OCI-LY1 (cell line): ENCODE data around the gene DCK.
"Not testable (repeated sequence)": the region's sequence is repeated elsewhere in the genome, so short reads cannot be mapped to it uniquely, and the experiment has no call there.

Source experiments
- H2AFZ ChIP-seq: fragments of 200-600 bp; sonication (generic), shearing (Covaris generic); 2 replicates; pipeline ENCODE4 v1.6.0; 2014; ENCODE audit warnings: antibody characterized with exemption, mild to moderate bottlenecking, low read length
- H3F3A ChIP-seq: fragments of 200-600 bp; sonication (generic), shearing (Covaris generic); 2 replicates; pipeline ENCODE4 v1.6.0; 2014; ENCODE audit warnings: mild to moderate bottlenecking, antibody characterized with exemption, low read length, moderate library complexity; ENCODE audit not compliant: insufficient read depth
- H3K27ac ChIP-seq: fragments of 200-600 bp; sonication (generic); 2 replicates; pipeline ENCODE4 v1.5.1; 2014; ENCODE audit warnings: low read length, mixed run types, mild to moderate bottlenecking, low read depth; ENCODE audit not compliant: poor library complexity, severe bottlenecking
- H3K27me3 ChIP-seq: fragments of 200-600 bp; sonication (generic); 2 replicates; pipeline ENCODE4 v1.6.0; 2014; ENCODE audit warnings: antibody characterized with exemption, mild to moderate bottlenecking, low read length, moderate library complexity; ENCODE audit not compliant: insufficient read depth
- H3K36me3 ChIP-seq: fragments of 200-600 bp; sonication (generic); 2 replicates; pipeline ENCODE4 v1.6.1; 2014; ENCODE audit warnings: mild to moderate bottlenecking, antibody characterized with exemption, low read length, moderate library complexity, mixed read lengths; ENCODE audit not compliant: insufficient read depth
- H3K4me1 ChIP-seq: fragments of 200-600 bp; sonication (generic); 2 replicates; pipeline ENCODE4 v1.5.1; 2014; ENCODE audit warnings: mild to moderate bottlenecking, low read length, moderate library complexity; ENCODE audit not compliant: insufficient read depth, severe bottlenecking
- H3K4me2 ChIP-seq: fragments of 200-600 bp; sonication (generic), shearing (Covaris generic); 2 replicates; pipeline ENCODE4 v1.6.1; 2014; ENCODE audit warnings: low read length
- H3K4me3 ChIP-seq: fragments of 200-600 bp; sonication (generic); 2 replicates; pipeline ENCODE4 v1.5.1; 2014; ENCODE audit warnings: low read length, low read depth, mild to moderate bottlenecking, mixed read lengths; ENCODE audit not compliant: poor library complexity, severe bottlenecking
- H3K79me2 ChIP-seq: fragments of 200-600 bp; shearing (Covaris generic); 2 replicates; pipeline ENCODE4 v1.6.1; 2016; ENCODE audit warnings: mixed run types, low read length, mixed read lengths; ENCODE audit not compliant: insufficient read depth
- H3K9ac ChIP-seq: fragments of 200-600 bp; sonication (generic), shearing (Covaris generic); 2 replicates; pipeline ENCODE4 v1.6.1; 2014; ENCODE audit warnings: mild to moderate bottlenecking, low read length, mixed read lengths
- H3K9me2 ChIP-seq: fragments of 200-600 bp; sonication (generic), shearing (Covaris generic); 2 replicates; pipeline ENCODE4 v1.6.1; 2014; ENCODE audit warnings: low read depth, mild to moderate bottlenecking, low read length, mixed read lengths
- H3K9me3 ChIP-seq: fragments of 200-600 bp; shearing (Covaris generic); 2 replicates; pipeline ENCODE4 v1.6.1; 2014; ENCODE audit warnings: low read length, mixed read lengths
- H4K20me1 ChIP-seq: fragments of 200-600 bp; sonication (generic), shearing (Covaris generic); 2 replicates; pipeline ENCODE4 v1.6.0; 2016; ENCODE audit warnings: mild to moderate bottlenecking, low read length; ENCODE audit not compliant: insufficient read depth
- EZH2 ChIP-seq: fragments of 200-600 bp; sonication (generic), shearing (Covaris generic); IDR thresholded peaks from 2 replicates; pipeline ENCODE4 v1.8.0; 2017; ENCODE audit warnings: borderline replicate concordance, mixed run types, mild to moderate bottlenecking, antibody characterized with exemption, low read length, moderate library complexity, mixed read lengths
- TF ChIP-seq, protein P1 (sequence below): fragments of 200-600 bp; sonication (generic), shearing (Covaris generic); IDR thresholded peaks from 2 replicates; pipeline ENCODE4 v1.5.1; 2017; ENCODE audit warnings: mild to moderate bottlenecking, antibody characterized with exemption, low read length, moderate library complexity, mixed read lengths

Gene DCK

DNA sequence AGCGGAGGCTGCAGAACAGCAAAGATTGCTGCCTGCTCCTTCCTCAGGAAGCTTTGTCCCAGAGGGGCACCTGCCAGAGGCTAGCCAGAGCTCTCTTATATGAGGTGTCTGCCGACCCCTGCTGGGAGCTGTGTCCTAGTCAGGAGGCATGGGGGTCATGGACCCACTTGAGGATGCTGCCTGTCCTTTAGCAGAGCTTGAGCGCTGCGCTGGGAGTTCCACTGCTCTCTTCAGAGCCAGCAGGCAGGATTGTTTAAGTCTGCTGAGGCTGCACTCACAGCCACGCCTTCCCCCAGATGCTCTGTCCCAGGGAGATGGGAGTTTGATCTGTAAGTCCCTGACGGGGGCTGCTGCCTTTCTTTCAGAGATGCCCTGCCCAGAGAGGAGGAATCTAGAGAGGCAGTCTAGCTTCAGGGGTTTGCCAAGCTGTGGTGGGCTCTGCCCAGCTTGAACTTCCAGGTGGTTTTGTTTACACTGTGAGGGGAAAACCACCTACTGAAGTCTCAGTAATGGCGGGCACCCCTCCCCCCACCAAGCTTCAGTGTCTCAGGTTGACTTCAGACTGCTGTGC, 10.9 kb downstream of the DCK start:
- H3K9me2 ChIP-seq, result no peaks in the 10 kb centered on the region
- peaks cover 66% of the 10 kb centered on the region for H3K36me3 ChIP-seq
- no peaks in the 10 kb centered on the region for H3K9me3 ChIP-seq
- no peak overlapping the region for H2AFZ ChIP-seq
- no peaks in the 10 kb centered on the region for H4K20me1 ChIP-seq
- peak overlapping the region; percentile 35; the same call in 1 of the 2 replicates for H3K9ac ChIP-seq
- peaks cover 77% of the 10 kb centered on the region for H3K4me1 ChIP-seq
- H3K79me2 ChIP-seq, result peaks cover 87% of the 10 kb centered on the region
- H3F3A ChIP-seq, result no peaks in the 10 kb centered on the region
- peak overlapping the region; percentile 69 for H3K4me2 ChIP-seq
- H3K4me3 ChIP-seq, result peak overlapping the region; percentile 35
- H3K27me3 ChIP-seq, result no peaks in the 10 kb centered on the region
- TF ChIP-seq, protein P1, sequence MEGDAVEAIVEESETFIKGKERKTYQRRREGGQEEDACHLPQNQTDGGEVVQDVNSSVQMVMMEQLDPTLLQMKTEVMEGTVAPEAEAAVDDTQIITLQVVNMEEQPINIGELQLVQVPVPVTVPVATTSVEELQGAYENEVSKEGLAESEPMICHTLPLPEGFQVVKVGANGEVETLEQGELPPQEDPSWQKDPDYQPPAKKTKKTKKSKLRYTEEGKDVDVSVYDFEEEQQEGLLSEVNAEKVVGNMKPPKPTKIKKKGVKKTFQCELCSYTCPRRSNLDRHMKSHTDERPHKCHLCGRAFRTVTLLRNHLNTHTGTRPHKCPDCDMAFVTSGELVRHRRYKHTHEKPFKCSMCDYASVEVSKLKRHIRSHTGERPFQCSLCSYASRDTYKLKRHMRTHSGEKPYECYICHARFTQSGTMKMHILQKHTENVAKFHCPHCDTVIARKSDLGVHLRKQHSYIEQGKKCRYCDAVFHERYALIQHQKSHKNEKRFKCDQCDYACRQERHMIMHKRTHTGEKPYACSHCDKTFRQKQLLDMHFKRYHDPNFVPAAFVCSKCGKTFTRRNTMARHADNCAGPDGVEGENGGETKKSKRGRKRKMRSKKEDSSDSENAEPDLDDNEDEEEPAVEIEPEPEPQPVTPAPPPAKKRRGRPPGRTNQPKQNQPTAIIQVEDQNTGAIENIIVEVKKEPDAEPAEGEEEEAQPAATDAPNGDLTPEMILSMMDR, result peak; percentile 15; the same call in 1 of the 2 replicates
- no peak for TF ChIP-seq EZH2
- H3K27ac ChIP-seq, result peak overlapping the region; percentile 81

DNA sequence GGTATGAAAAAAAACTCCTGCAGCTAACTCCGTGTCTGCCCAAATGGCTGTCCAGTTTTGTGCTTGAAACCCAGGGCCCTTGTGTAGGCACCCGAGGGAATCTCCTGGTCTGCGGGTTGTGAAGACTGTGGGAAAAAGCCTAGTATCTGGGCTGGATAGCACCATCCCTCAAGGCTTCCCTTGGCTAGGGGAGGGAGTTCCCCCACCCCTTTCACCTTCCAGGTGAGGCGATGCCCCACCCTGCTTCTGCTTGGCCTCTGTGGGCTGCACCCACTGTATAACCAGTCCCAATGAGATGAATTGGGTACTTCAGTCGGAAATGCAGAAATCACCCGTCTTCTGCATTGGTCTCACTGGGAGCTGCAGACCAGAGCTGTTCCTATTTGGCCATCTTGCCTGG, 11.6 kb downstream of the DCK start:
- Histone ChIP-seq H3K4me1 (peaks cover 83% of the 10 kb centered on the region), H3K36me3 (peaks cover 65% of the 10 kb centered on the region), H3K9ac (peak overlapping the region; percentile 35; the same call in 1 of the 2 replicates), H3K79me2 (peaks cover 87% of the 10 kb centered on the region), H3K4me3 (peak overlapping the region; percentile 35), H3K4me2 (peak overlapping the region; percentile 69), H3K27ac (peak overlapping the region; percentile 81)
- H2AFZ ChIP-seq, H3K27me3 ChIP-seq, H4K20me1 ChIP-seq, H3K9me3 ChIP-seq, H3F3A ChIP-seq, H3K9me2 ChIP-seq: not testable (repeated sequence)

DNA sequence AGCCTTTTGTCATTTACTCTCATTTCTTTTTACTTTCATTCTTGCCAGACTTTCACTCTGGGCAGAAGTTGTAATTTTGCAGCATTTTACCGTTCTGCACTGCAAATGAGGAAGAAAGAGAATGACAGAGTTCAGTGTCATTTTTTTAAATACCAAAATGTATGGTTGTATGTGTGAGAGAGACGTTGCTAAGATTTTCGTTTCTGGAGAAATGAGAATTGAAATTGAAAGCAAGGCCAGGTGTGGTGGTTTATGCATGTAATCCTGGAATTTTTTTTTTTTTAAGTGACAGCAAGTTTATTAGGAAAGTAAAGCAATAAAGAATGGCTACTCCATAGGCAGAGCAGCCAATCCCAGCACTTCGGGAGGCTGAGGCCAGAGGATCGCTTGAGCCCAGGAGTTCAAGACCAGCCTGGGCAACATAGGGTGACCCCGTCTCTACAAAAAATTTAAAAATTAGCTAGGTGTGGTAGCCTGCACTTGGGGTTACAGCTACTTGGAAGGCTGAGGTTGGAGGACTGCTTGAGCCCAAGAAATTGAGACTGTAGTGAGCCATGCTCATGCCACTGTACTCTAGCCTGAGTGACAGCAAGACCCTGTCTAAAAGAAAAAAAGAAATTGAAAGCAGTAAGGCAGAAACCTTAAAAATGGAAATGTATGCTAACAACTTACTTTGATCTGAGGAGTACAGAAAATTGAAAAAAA, 12.9 kb downstream of the DCK start:
- H3K4me2 ChIP-seq, result peak overlapping the region; percentile 38
- H4K20me1 ChIP-seq, result no peaks in the 10 kb centered on the region
- no peaks in the 10 kb centered on the region for H3K9me3 ChIP-seq
- no peak for TF ChIP-seq EZH2
- no peak overlapping the region; the same call in 1 of the 2 replicates for H3K9ac ChIP-seq
- H3K36me3 ChIP-seq, result peaks cover 62% of the 10 kb centered on the region
- H3K27me3 ChIP-seq, result no peaks in the 10 kb centered on the region
- H3K27ac ChIP-seq, result peak overlapping the region; percentile 81
- H3K9me2 ChIP-seq, result no peaks in the 10 kb centered on the region
- peaks cover 83% of the 10 kb centered on the region for H3K4me1 ChIP-seq
- no peaks in the 10 kb centered on the region for H3F3A ChIP-seq
- H2AFZ ChIP-seq, result no peak overlapping the region
- H3K79me2 ChIP-seq, result peaks cover 90% of the 10 kb centered on the region
- peak overlapping the region; percentile 9 for H3K4me3 ChIP-seq

DNA sequence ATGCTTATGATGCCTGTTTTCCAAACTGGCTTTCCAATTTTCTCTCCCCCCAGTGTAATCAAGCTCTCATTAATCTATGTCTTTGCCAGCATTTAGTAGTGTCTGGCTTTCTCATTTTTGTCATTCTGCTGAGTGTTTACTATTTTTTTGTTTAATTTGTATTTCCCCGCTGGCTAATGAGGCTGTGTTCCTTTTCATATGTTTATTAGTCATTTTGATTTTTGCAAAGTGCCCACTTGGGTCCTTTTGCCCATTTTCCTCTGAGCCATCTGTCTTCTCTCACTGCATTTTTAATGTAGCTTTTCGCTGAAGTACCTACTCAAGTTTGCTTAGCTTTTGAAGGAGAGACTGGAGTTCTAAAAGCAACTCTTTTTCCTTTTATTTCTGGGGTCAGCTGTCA, 14.7 kb downstream of the DCK start:
- Histone ChIP-seq H2AFZ (no peak overlapping the region), H3K4me1 (peaks cover 67% of the 10 kb centered on the region), H3K9me3 (no peaks in the 10 kb centered on the region), H3F3A (no peaks in the 10 kb centered on the region), H4K20me1 (no peaks in the 10 kb centered on the region), H3K4me3 (no peak overlapping the region), H3K9me2 (no peaks in the 10 kb centered on the region), H3K4me2 (no peak overlapping the region), H3K27ac (peak overlapping the region; percentile 51), H3K79me2 (peaks cover 81% of the 10 kb centered on the region), H3K27me3 (no peaks in the 10 kb centered on the region), H3K9ac (no peak overlapping the region), H3K36me3 (peaks cover 63% of the 10 kb centered on the region)
- TF ChIP-seq EZH2, result no peak
- TF ChIP-seq, protein P1, result no peak
